ENCODE data around the gene LPCAT3. TPM values are rescaled to one million over a fixed set of nuclear protein-coding genes. Genes with fewer than 3 reads are reported as not detected.
"Not testable (repeated sequence)": the region's sequence is repeated elsewhere in the genome, so short reads cannot be mapped to it uniquely, and the experiment has no call there.

Gene LPCAT3
- total RNA-seq, 2 experiments from 2014 or later: 29.3 to 32.0 TPM

DNA sequence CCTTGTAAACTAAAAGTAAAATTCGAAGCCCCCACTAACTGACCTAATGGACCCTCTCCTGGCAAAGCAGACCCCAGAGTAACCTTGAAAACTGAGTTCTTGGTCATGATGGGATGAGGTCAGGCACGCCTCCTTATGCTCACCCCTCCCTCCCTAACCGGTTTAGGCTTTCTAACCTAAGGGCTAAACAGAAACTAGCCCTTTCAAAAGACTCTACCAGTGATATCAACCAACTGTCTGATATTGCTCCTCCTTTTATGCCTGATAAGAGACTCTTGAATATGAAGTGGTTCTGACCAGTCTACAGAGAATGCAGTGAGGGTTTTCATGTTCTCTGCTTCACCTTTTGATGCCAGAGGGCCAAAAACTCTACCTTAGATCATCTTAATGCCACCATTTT, 4.8 kb upstream of the LPCAT3 start:
- no peak for ATAC-seq
- CTCF ChIA-PET: interaction anchor here (2.9 kb wide), 1 partner anchor 90 kb away, joined by 10 read pairs; no protein-coding TSS in a partner anchor
- no peaks in the 10 kb centered on the region for H3K36me3 Mint-ChIP-seq
- DNase-seq: no peak
- H3K4me1 Mint-ChIP-seq: peaks cover 5% of the 10 kb centered on the region
- H3K9me3 Mint-ChIP-seq (ENCODE audit: low read depth): no peaks in the 10 kb centered on the region
- peaks cover 2% of the 10 kb centered on the region for H3K27me3 Mint-ChIP-seq
- no peak overlapping the region for H3K27ac Mint-ChIP-seq
- no peak overlapping the region for H3K4me3 Mint-ChIP-seq

DNA sequence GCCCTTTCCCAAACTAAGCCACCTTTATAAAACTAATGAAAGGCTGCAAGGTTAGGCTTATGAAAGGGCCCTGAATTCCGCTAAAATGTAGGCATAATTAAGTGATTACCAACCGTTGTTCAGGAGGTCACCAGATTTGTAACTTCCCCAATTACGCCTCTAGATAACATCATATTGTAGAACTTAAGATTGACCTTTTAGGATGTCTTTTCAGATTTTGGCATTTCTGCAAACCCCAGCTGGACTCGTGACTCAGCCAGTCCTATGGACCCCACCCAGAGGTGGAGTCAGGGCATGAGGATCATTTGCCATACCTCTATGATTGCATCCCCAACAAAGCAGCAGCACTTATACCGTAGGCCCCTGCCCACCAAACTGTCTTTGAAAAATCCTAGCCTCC, 3.7 kb upstream of the LPCAT3 start:
- Mint-ChIP-seq H3K9me3 (ENCODE audit: low read depth) (no peaks in the 10 kb centered on the region), H3K36me3 (peaks cover 2% of the 10 kb centered on the region), H3K27me3 (peaks cover 2% of the 10 kb centered on the region), H3K4me3 (no peak overlapping the region), H3K27ac (no peak overlapping the region), H3K4me1 (peaks cover 14% of the 10 kb centered on the region)
- DNase-seq (no peak), ATAC-seq (no peak)
- CTCF ChIA-PET: interaction anchor here (1.3 to 2.9 kb wide), 3 partner anchors 87 to 131 kb away, joined by 3 to 10 read pairs (median 3); partner anchors contain the start of gene C1RL

DNA sequence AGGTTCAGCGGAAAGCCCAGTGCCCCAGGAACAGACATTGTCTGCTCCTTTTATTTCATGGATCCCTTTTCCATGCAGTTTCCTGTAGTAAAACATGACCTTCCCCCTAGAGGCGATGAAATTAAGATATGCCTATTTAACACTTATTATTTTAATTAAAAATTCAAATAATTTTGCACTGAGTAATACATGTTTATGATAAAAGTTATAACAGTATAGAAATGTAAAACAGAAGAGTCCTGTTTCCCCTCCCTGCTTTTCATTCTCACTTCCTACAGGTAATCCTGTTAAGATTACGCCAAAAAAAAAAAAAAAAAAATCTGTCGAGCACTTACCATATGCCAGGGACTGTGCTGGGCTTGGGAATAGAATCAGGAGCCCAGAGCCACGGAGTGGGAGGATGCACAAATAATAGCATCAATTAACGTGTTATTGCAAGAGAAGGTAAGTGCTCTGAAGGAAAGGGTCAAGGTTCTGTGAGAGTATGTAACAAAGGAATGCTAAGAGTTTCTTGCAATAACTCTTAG, 830 bp upstream of the LPCAT3 start:
- peaks cover 6% of the 10 kb centered on the region for H3K36me3 Mint-ChIP-seq
- H3K27ac Mint-ChIP-seq: peak overlapping the region; percentile 90

DNA sequence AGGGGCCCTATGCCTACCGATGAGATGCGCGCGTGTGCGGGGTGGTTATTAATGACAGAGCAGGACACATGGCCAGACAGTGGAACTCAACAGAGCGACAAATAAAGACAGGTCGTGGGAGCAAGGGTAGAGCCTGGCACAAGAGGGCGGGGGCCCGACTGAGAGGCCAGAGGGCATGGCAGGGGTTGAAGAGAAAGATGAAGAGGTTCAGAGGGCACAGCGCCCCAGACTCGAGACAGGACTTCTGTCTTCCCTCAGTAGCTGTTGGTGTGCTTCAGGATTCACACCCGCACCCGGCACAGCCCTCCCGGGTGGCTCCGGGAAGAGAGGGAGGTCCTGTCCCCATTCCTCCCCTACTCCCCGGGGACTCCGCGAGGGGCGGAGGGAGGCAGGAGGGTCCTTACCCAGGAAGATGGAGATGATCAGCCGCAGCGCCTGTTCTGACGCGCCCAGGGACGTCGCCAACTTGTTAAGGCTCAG, 366 bp downstream of the LPCAT3 start:
- Mint-ChIP-seq H3K36me3 (peaks cover 13% of the 10 kb centered on the region), H3K9me3 (ENCODE audit: low read depth) (no peaks in the 10 kb centered on the region), H3K27me3 (no peaks in the 10 kb centered on the region), H3K4me1 (peaks cover 28% of the 10 kb centered on the region), H3K4me3 (peak overlapping the region; percentile 93), H3K27ac (peak overlapping the region; percentile 90)
- ATAC-seq (no peak), DNase-seq (no peak)
- CTCF ChIA-PET: interaction anchor here (0.6 to 3.7 kb wide), 29 partner anchors 8 to 166 kb away, joined by 3 to 31 read pairs (median 5); partner anchors contain the start of genes C12orf57, C1RL, RNU7-1 and SPSB2

More for the DNA sequence above, 830 bp upstream of the LPCAT3 start:
- CTCF ChIA-PET: interaction anchor here (1.0 to 3.7 kb wide), 13 partner anchors 11 to 128 kb away, joined by 3 to 31 read pairs (median 6); partner anchors contain the start of genes C12orf57, C1RL and RNU7-1
- ATAC-seq: no peak
- Mint-ChIP-seq H3K4me1 (peaks cover 28% of the 10 kb centered on the region), H3K4me3 (peak overlapping the region; percentile 93), H3K27me3 (no peaks in the 10 kb centered on the region), H3K9me3 (ENCODE audit: low read depth) (no peaks in the 10 kb centered on the region)
- no peak for DNase-seq

DNA sequence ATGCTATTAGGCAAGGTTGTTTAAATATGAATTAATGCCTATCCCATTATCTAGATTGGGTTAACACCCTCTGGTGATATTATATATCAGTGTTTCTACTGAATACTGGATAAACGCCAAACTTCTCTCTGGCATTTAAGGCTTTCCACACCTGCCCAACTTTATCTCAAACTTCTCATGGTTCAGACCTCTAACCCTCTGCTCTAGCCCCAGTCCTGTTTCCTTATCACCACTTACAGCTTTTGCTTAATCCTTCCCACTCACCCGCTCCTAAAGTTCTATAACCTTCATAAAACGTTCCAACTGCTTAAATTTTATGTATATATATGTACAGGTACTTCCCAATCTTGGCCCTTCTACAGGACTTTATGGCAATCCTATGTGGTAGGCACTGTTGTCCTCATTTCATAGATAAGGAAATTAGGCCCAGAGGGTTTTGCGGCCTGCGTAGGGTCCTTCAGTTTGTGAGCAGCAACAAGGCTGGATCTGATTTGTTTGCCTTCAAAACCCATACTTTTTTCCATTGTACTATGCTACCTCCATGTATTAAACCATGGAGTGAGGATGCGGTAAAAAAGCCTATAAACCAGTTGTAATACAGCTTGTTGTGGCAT, 1.2 kb downstream of the LPCAT3 start:
- ATAC-seq: no peak
- H3K4me3 Mint-ChIP-seq: peak overlapping the region; percentile 93
- peaks cover 16% of the 10 kb centered on the region for H3K36me3 Mint-ChIP-seq
- H3K27me3 Mint-ChIP-seq: no peaks in the 10 kb centered on the region
- H3K4me1 Mint-ChIP-seq: peaks cover 28% of the 10 kb centered on the region
- CTCF ChIA-PET: interaction anchor here (0.7 to 3.7 kb wide), 9 partner anchors 12 to 96 kb away, joined by 3 to 31 read pairs (median 6); partner anchors contain the start of genes C12orf57, C1RL and RNU7-1
- no peaks in the 10 kb centered on the region for H3K9me3 Mint-ChIP-seq (ENCODE audit: low read depth)
- H3K27ac Mint-ChIP-seq: no peak overlapping the region
- no peak for DNase-seq

DNA sequence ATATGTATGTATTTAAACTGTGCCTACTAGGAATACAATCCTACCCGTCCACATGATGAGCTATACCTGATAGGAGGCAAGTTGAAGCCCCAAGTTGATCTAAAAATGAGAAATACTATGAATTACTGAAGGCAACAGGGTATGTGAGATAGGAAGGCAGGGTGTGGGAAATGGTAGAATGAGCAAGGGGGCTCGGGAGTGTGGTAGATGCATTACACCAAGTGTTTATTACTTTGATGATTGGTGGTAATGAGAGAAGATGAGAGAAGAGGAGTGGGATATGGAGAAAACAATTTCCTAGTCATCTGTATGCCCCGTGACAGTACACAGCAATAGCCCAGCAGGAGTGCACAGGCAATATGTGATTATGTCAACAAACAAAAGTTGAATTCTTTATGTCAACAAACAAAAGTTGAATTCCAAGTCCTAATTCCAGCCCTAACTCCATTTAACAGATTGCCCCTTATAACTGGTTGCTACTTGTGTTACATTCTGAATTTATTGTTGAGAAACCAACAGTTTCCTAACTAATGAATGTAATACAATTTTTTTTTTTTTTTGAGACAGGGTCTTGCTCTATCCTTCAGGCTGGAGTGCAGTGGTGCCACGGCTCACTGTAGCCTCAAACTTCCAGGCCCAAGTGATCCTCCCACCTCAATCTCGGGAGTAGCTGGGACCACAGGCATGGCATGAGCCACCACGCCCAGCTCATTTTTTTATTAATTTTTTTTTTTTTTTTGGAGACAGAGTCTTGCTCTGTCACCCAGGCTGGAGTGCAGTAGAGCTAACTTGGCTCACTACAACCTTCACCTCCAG, 2.5 kb downstream of the LPCAT3 start:
- peaks cover 16% of the 10 kb centered on the region for H3K36me3 Mint-ChIP-seq
- no peak overlapping the region for H3K4me3 Mint-ChIP-seq
- H3K27ac Mint-ChIP-seq: no peak overlapping the region
- peaks cover 28% of the 10 kb centered on the region for H3K4me1 Mint-ChIP-seq
- H3K9me3 Mint-ChIP-seq (ENCODE audit: low read depth): no peaks in the 10 kb centered on the region
- DNase-seq: no peak
- H3K27me3 Mint-ChIP-seq: no peaks in the 10 kb centered on the region
- CTCF ChIA-PET: interaction anchor here (2.8 kb wide), 1 partner anchor 97 kb away, joined by 18 read pairs; no protein-coding TSS in a partner anchor
- ATAC-seq: no peak

DNA sequence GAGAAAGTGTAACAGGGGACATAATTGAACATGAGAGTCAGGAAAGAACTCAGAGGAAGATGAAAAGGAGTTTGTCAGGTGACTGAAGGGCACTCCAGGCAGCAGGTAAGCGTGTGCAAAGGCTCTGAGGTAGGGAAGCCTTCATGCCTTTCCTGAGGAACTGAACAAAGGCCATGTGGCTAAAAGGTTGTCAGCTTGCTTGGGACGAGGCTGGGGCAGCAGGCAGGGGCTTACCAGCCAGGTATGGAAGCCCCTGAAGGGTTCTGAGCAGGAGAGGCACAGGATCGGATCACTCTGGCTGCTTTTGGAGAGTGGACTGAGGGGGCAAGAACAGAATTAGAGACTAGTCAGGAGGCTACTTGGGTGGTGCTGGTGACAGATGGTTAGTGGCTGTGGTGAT, 5.2 kb downstream of the LPCAT3 start:
- CTCF ChIA-PET: interaction anchor here (0.6 kb wide), 1 partner anchor 598 kb away, joined by 3 read pairs; no protein-coding TSS in a partner anchor
- no peak for DNase-seq
- no peak overlapping the region for H3K4me3 Mint-ChIP-seq
- peaks cover 21% of the 10 kb centered on the region for H3K36me3 Mint-ChIP-seq
- H3K27me3 Mint-ChIP-seq: no peaks in the 10 kb centered on the region
- peaks cover 25% of the 10 kb centered on the region for H3K4me1 Mint-ChIP-seq
- no peak overlapping the region for H3K27ac Mint-ChIP-seq
- ATAC-seq: no peak
- no peaks in the 10 kb centered on the region for H3K9me3 Mint-ChIP-seq (ENCODE audit: low read depth)

DNA sequence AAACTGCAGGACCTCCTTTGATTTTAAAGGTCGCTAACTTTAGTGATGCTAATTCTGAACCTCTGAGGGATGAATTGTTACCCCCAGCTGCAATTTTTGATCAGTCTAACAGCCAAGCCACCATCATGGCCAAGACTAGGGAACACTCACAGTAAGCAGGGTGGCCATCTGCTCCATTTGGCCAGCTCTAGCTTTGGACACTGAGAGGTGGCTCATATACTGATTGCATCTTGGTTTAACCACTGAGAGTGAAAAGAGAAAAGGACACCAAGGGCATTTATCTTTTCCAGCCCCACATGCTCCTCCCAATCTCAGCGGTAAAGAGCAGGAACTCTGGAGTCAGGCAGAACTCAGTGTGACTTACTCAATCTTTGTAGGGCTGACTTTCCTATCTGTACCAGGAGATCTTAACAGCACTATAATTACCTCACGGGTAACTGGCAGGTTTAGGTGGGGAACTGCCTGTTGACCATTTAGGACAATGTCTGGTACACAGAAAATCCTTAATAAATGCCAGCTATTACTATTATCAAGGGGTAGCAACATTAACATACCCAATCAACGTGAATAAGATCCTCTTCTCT, 6.2 kb downstream of the LPCAT3 start:
- Mint-ChIP-seq H3K27ac (no peak overlapping the region), H3K4me3 (no peak overlapping the region), H3K4me1 (peaks cover 22% of the 10 kb centered on the region), H3K9me3 (ENCODE audit: low read depth) (no peaks in the 10 kb centered on the region), H3K36me3 (peaks cover 22% of the 10 kb centered on the region), H3K27me3 (no peaks in the 10 kb centered on the region)
- ATAC-seq (no peak), DNase-seq (no peak)
- CTCF ChIA-PET: no interaction called here

DNA sequence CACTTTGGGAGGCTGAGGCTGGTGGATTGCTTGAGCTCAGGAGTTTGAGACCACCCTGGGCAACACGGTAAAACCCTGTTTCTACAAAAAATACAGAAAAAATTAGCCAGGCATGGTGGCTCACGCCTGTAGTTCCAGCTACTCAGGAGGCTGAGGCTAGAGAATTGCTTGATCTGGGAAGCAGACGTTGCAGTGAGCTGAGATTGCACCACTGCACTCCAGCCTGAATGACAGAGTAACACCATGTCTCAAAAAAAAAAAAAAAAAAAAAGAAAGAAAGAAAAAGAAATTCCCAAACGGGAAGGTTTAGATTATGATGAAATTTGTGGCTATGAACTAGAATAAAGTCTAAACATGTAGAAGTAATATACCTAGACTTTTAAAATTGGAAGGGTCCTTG, 6.9 kb downstream of the LPCAT3 start:
- not testable (repeated sequence) for DNase-seq; ATAC-seq; H3K4me3 Mint-ChIP-seq; H3K9me3 Mint-ChIP-seq (ENCODE audit: low read depth); H3K27me3 Mint-ChIP-seq; H3K27ac Mint-ChIP-seq
- CTCF ChIA-PET: interaction anchor here (0.7 to 1.0 kb wide), 2 partner anchors 37 to 102 kb away, joined by 3 to 5 read pairs; no protein-coding TSS in a partner anchor
- H3K4me1 Mint-ChIP-seq: peaks cover 15% of the 10 kb centered on the region
- peaks cover 22% of the 10 kb centered on the region for H3K36me3 Mint-ChIP-seq

DNA sequence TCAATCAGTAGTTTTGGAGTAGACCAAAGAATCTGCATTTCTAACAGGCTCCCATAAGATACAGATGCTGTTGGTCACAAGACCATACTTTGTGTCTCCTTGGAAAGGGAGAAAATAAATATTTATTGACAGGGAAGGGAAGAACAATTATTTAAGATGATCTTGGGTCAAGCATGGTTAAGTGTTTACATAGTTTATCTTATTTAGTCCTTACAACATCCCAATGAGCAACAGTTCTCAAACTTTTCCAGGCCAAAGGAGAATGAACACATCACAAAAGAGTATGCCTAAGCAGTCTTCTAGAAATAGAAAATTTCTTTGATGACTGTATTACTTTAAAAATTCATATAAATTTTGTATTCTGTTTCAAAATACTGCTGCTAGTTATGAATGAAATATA, 8.8 kb downstream of the LPCAT3 start:
- Mint-ChIP-seq H3K4me3 (no peak overlapping the region), H3K36me3 (peaks cover 24% of the 10 kb centered on the region), H3K4me1 (peaks cover 11% of the 10 kb centered on the region), H3K27me3 (no peaks in the 10 kb centered on the region), H3K9me3 (ENCODE audit: low read depth) (no peaks in the 10 kb centered on the region), H3K27ac (no peak overlapping the region)
- DNase-seq (no peak), ATAC-seq (no peak)
- CTCF ChIA-PET: interaction anchor here (1.4 kb wide), 1 partner anchor 9 kb away, joined by 6 read pairs; the partner anchor contains the start of gene LPCAT3

DNA sequence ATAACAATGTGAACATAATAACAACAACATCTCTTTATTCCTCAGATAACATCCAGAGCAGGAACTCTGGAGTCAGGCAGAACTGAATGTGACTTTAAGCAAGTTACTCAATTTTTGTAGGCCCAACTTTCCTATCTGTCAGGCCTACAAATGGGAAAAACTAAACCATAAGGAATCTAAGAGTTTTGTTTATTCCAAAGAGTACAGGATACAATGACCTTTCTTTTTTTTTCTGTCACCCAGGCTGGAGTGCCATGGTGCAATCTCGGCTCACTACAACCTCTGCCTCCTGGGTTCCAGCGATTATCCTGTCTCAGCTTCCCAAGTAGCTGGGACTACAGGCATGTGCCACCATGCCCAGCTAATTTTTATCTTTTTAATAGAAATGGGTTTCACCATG, 9.4 kb downstream of the LPCAT3 start:
- no peak for ATAC-seq
- no peaks in the 10 kb centered on the region for H3K27me3 Mint-ChIP-seq
- CTCF ChIA-PET: interaction anchor here (1.3 kb wide), 1 partner anchor 9 kb away, joined by 8 read pairs; the partner anchor contains the start of gene LPCAT3
- H3K27ac Mint-ChIP-seq: no peak overlapping the region
- H3K4me1 Mint-ChIP-seq: peaks cover 12% of the 10 kb centered on the region
- H3K9me3 Mint-ChIP-seq (ENCODE audit: low read depth): no peaks in the 10 kb centered on the region
- H3K36me3 Mint-ChIP-seq: peaks cover 22% of the 10 kb centered on the region
- DNase-seq: no peak
- H3K4me3 Mint-ChIP-seq: no peak overlapping the region

DNA sequence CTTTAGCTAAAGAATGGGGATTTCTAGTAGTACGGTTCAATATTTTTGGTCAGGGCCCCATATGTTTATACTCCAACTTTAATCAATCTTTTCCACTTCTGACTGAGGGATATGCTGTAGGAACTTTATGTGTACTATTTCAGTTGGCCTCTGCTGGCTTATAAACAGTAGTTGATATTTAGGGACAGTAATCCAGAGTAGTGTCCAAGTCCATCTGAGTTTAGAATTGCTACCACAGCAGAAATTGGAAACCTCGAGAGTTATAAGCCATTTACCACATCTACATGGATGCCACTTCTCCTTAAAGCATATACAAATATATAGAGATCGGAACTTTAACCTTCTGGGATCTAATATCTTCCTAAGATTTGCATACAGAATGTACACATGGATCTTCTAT, 11.6 kb downstream of the LPCAT3 start:
- ATAC-seq (no peak), DNase-seq (no peak)
- CTCF ChIA-PET: no interaction called here
- H3K4me3 Mint-ChIP-seq: no peak overlapping the region
- peaks cover 12% of the 10 kb centered on the region for H3K4me1 Mint-ChIP-seq
- H3K27me3 Mint-ChIP-seq: no peaks in the 10 kb centered on the region
- no peaks in the 10 kb centered on the region for H3K9me3 Mint-ChIP-seq (ENCODE audit: low read depth)
- H3K27ac Mint-ChIP-seq: no peak overlapping the region
- peaks cover 15% of the 10 kb centered on the region for H3K36me3 Mint-ChIP-seq

DNA sequence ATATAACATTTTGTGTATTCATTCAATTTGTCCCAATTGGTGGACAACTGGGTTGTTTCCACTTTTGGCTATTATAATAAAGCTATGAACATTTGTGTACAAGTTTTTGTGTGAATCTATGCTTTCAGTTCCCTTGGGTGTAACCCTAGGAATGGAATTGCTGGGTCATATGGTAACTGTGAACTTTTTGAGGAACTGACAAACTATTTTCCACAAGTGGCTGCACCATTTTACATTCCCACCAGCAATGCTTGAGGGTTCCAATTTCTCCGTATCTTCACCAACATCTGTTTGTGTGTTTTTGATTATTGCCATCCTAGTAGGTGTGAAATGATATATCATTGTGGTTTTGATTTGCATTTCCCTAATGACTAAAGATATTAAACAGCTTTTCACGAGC, 13.0 kb downstream of the LPCAT3 start:
- H3K9me3 Mint-ChIP-seq (ENCODE audit: low read depth): no peaks in the 10 kb centered on the region
- no peak overlapping the region for H3K27ac Mint-ChIP-seq
- DNase-seq (no peak), ATAC-seq (no peak)
- peaks cover 12% of the 10 kb centered on the region for H3K4me1 Mint-ChIP-seq
- peaks cover 18% of the 10 kb centered on the region for H3K36me3 Mint-ChIP-seq
- CTCF ChIA-PET: interaction anchor here (1.8 to 1.9 kb wide), 2 partner anchors 13 to 102 kb away, joined by 7 read pairs; partner anchors contain the start of gene LPCAT3
- H3K27me3 Mint-ChIP-seq: no peaks in the 10 kb centered on the region
- no peak overlapping the region for H3K4me3 Mint-ChIP-seq

Measured in activated CD8-positive, alpha-beta memory T cell treated with anti-CD3 and anti-CD28 coated beads, Interleukin-2, amount 10 ng/mL, durations not matched to agents 7 days and 5 days (primary cell).